Activated CD4-positive, alpha-beta T cell treated with anti-CD3 and anti-CD28 coated beads for 36 hours (primary cell): ENCODE data around the gene NID1. TPM values are rescaled to one million over a fixed set of nuclear protein-coding genes. Genes with fewer than 3 reads are reported as not detected.
"Not testable (repeated sequence)": the region's sequence is repeated elsewhere in the genome, so short reads cannot be mapped to it uniquely, and the experiment has no call there.

Source experiments
- ATAC-seq: fragments of 200-7000 bp; cut with Tn5 transposase; one replicate; pipeline ENCODE4 v1.10.0; 2021; ENCODE audit warnings: mild to moderate bottlenecking, moderate library complexity
- CTCF ChIA-PET: fragments of 350-600 bp; sonication (Branson Sonifier 250); formaldehyde crosslinking; loops from one replicate; lab custom pipeline; 2021; ENCODE audit warnings: antibody characterized with exemption; lab: Charles Lee
- POLR2A ChIA-PET: fragments of 350-600 bp; sonication (Branson Sonifier 250); formaldehyde crosslinking; loops from one replicate; lab custom pipeline; 2021; ENCODE audit warnings: antibody characterized with exemption, inconsistent platforms; lab: Charles Lee
- DNase-seq: peaks from one replicate; pipeline ENCODE4 v3.0.0-alpha.2; 2020
- H3K27ac Mint-ChIP-seq: one replicate; pipeline ENCODE4 v1.8.0; 2021; ENCODE audit warnings: mixed read lengths
- H3K27me3 Mint-ChIP-seq: one replicate; pipeline ENCODE4 v1.8.0; 2021; ENCODE audit warnings: mixed read lengths
- H3K36me3 Mint-ChIP-seq: one replicate; pipeline ENCODE4 v1.8.0; 2021; ENCODE audit warnings: low read depth, mixed read lengths
- H3K4me1 Mint-ChIP-seq: one replicate; pipeline ENCODE4 v1.8.0; 2021; ENCODE audit warnings: mixed read lengths
- H3K4me3 Mint-ChIP-seq: one replicate; pipeline ENCODE4 v1.8.0; 2021; ENCODE audit warnings: mild to moderate bottlenecking, moderate library complexity, mixed read lengths
- H3K9me3 Mint-ChIP-seq: one replicate; pipeline ENCODE4 v1.8.0; 2021; ENCODE audit warnings: low read depth, mixed read lengths
- intact Hi-C, 2 experiments: fragments of 100-400 bp; cut with DNase I in 1 of 2; cut with micrococcal nuclease in 1 of 2; formaldehyde crosslinking; loops; one replicate each; pipeline versions ENCODE4 v1.14.2 to v1.15.1; 2022 to 2024; cut with DNase I, micrococcal nuclease
- total RNA-seq, 2 experiments: library from RNA; stranded (reverse); gene quantifications; one replicate each; pipeline ENCODE4 v1.2.3, GENCODE V29; 2021

NID1 gene
- total RNA-seq, 2 experiments from 2014 or later = 0.07 to 0.14 TPM

GRCh38 chr1:235990330-235990795 lies 74.5 kb downstream of the NID1 start:
- ATAC-seq (no peak), DNase-seq (no peak)
- Mint-ChIP-seq H3K4me1 (no peaks in the 10 kb centered on the region), H3K4me3 (no peak overlapping the region), H3K27ac (no peak overlapping the region), H3K9me3 (peaks cover 11% of the 10 kb centered on the region), H3K27me3 (no peaks in the 10 kb centered on the region), H3K36me3 (no peaks in the 10 kb centered on the region)
- intact Hi-C loops = no loop called here
- POLR2A ChIA-PET = no interaction called here
- CTCF ChIA-PET = interaction anchor here (0.8 kb wide), 1 partner anchor 19 kb away, joined by 4 read pairs; no protein-coding TSS in a partner anchor

DNA sequence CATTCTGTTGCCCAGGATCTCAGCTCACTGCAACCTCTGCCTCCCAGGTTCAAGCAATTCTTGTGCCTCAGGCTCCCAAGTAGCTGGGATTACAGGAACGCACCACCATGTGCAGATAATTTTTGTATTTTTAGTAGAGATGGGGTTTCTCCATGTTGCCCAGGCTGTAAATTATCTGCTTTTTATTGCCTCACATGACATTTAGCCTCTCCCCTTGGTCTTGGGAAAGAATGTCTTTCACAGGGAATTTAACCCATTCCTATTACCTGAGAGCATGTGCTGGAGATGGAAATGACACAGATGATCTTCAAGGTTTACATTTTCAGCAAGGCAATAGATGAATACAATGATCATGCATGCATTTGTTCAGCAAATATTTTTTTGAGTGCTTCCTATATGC lies 75.8 kb downstream of the NID1 start:
- ChIA-PET POLR2A (no interaction called here), CTCF (no interaction called here)
- Mint-ChIP-seq H3K27ac (no peak overlapping the region), H3K36me3 (no peaks in the 10 kb centered on the region), H3K4me1 (no peaks in the 10 kb centered on the region), H3K4me3 (no peak overlapping the region), H3K27me3 (peaks cover 2% of the 10 kb centered on the region), H3K9me3 (peaks cover 11% of the 10 kb centered on the region)
- ATAC-seq (no peak), DNase-seq (no peak)
- intact Hi-C loops = no loop called here

GRCh38 chr1:235986869-235987268 lies 78.0 kb downstream of the NID1 start:
- H3K27ac Mint-ChIP-seq = no peak overlapping the region
- H3K36me3 Mint-ChIP-seq = no peaks in the 10 kb centered on the region
- no peaks in the 10 kb centered on the region for H3K4me1 Mint-ChIP-seq
- H3K9me3 Mint-ChIP-seq = peaks cover 11% of the 10 kb centered on the region
- no peak for ATAC-seq
- H3K27me3 Mint-ChIP-seq = peaks cover 2% of the 10 kb centered on the region
- H3K4me3 Mint-ChIP-seq = no peak overlapping the region
- POLR2A ChIA-PET = no interaction called here
- intact Hi-C loops = no loop called here
- DNase-seq = no peak
- CTCF ChIA-PET = interaction anchor here (0.7 kb wide), 1 partner anchor 15 kb away, joined by 3 read pairs; no protein-coding TSS in a partner anchor

GRCh38 chr1:235984041-235984825 lies 80.7 kb downstream of the NID1 start:
- H3K4me3 Mint-ChIP-seq = no peak overlapping the region
- ATAC-seq (no peak), DNase-seq (no peak)
- H3K27me3 Mint-ChIP-seq = peaks cover 3% of the 10 kb centered on the region
- H3K4me1 Mint-ChIP-seq = no peaks in the 10 kb centered on the region
- H3K36me3 Mint-ChIP-seq = no peaks in the 10 kb centered on the region
- intact Hi-C loops = no loop called here
- no peak overlapping the region for H3K27ac Mint-ChIP-seq
- CTCF ChIA-PET = interaction anchor here (3.2 kb wide), 1 partner anchor 12 kb away, joined by 15 read pairs; no protein-coding TSS in a partner anchor
- POLR2A ChIA-PET = no interaction called here
- H3K9me3 Mint-ChIP-seq = no peaks in the 10 kb centered on the region

DNA sequence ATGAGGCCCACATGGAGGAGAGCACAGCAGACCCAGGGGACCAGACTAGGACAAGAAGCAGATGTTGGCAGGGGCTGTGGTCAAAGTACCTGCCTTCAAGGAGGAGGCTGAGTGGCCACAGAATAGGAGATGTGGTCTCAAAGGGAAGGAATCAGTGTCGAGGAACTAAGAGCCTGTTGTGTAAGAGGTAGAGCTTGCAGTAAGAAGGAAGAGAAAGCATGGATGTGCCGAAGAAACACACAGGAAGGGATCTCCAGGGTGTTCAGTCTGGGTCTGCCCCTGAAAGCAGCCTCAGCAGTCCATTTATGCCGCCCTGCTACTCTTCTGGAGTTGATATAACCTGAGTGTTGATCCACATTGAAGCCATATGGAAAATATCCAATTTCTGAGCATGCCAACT lies 83.9 kb downstream of the NID1 start:
- no peak for DNase-seq
- H3K9me3 Mint-ChIP-seq = no peaks in the 10 kb centered on the region
- ChIA-PET POLR2A (no interaction called here), CTCF (interaction anchor here (0.9 to 3.2 kb wide), 2 partner anchors 9 kb away, joined by 4 to 15 read pairs; no protein-coding TSS in a partner anchor)
- intact Hi-C loops = no loop called here
- H3K27ac Mint-ChIP-seq = no peak overlapping the region
- no peak for ATAC-seq
- H3K36me3 Mint-ChIP-seq = no peaks in the 10 kb centered on the region
- no peaks in the 10 kb centered on the region for H3K4me1 Mint-ChIP-seq
- no peak overlapping the region for H3K4me3 Mint-ChIP-seq
- H3K27me3 Mint-ChIP-seq = peaks cover 3% of the 10 kb centered on the region

DNA sequence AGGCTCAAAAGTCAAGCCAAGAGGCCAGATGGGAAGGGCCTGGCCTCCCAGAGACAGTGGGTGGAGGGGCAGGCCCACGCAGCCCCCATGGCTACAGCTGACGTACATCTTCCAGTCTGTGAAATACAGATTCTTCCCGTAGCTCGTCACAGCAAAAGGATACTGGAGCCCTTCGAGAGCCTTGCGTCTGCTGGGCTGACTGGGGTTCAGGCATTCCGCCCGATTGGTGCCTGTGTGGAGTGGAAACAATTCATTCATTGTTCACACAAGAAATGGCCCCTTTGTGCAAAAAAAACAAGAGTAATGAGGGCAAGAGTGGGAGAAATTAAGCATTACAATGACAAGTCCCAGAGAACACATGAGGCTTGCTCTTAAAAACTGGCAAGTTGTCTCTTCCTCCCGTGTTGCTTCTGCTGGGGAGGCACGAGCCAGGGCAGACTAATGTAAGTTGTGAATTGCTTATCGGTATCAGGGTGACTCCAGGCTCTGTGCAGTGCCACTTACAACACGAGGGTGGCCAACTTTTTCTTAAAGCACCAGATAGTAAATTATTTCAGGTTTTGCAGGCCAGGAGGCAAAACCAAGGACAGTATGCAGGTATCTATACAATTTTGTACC lies 85.1 kb downstream of the NID1 start:
- DNase-seq = no peak
- Mint-ChIP-seq H3K4me3 (no peak overlapping the region), H3K27ac (no peak overlapping the region), H3K36me3 (no peaks in the 10 kb centered on the region), H3K27me3 (peaks cover 2% of the 10 kb centered on the region), H3K4me1 (no peaks in the 10 kb centered on the region), H3K9me3 (no peaks in the 10 kb centered on the region)
- ChIA-PET POLR2A (no interaction called here), CTCF (interaction anchor here (0.5 kb wide), 1 partner anchor 28 kb away, joined by 3 read pairs; no protein-coding TSS in a partner anchor)
- ATAC-seq = no peak
- intact Hi-C loops = loop anchor here in 1 of 2 experiments (10.0 kb wide), 1 partner anchor 185 kb away; no protein-coding TSS in a partner anchor

DNA sequence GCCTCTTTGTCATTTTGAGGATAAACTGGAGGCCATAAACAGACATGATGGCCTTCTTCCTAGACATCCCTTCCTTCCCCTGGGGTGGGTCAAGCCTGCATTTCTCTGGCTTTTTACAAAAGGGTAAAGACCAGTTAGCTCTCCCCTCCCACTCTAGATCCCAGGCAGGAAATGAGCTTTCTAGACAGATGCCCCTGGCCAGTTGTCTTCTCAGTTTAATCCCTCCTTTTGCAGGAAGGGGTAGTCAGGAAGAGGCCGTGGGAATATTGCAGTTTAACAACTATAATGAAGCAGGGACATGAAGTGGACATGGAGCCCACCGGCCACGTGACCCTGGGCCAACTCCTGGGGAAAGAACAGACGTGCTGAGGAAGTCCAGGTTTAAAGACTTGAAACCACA lies 85.7 kb downstream of the NID1 start:
- ChIA-PET POLR2A (no interaction called here), CTCF (interaction anchor here (1.2 kb wide), 1 partner anchor 19 kb away, joined by 4 read pairs; no protein-coding TSS in a partner anchor)
- ATAC-seq (no peak), DNase-seq (no peak)
- intact Hi-C loops = loop anchor here in 1 of 2 experiments (10.0 kb wide), 1 partner anchor 184 kb away; no protein-coding TSS in a partner anchor
- no peaks in the 10 kb centered on the region for H3K4me1 Mint-ChIP-seq
- H3K27ac Mint-ChIP-seq = no peak overlapping the region
- H3K27me3 Mint-ChIP-seq = peaks cover 2% of the 10 kb centered on the region
- H3K4me3 Mint-ChIP-seq = no peak overlapping the region
- H3K36me3 Mint-ChIP-seq = no peaks in the 10 kb centered on the region
- no peaks in the 10 kb centered on the region for H3K9me3 Mint-ChIP-seq

DNA sequence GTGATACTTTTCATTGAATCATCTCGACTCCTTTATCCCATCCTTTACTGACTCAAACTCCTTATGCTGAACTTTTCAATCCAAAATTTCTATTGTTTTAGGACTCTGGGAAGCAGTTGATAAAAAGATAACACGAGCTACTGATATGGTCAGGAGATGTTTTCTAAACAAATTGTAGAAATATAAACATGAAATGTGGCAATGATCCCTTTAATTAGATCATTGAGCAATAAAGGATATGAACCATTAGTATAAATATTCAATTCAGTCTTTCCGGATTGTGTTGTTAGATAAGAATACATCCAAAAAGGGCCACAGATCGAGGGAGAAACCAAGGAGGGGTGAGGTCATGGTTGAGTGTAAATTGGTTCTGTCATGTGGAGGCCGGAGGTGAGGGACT lies 88.4 kb downstream of the NID1 start:
- no peaks in the 10 kb centered on the region for H3K36me3 Mint-ChIP-seq
- no peak overlapping the region for H3K27ac Mint-ChIP-seq
- intact Hi-C loops = loop anchor here in 1 of 2 experiments (10.0 kb wide), 1 partner anchor 182 kb away; no protein-coding TSS in a partner anchor
- DNase-seq = no peak
- H3K27me3 Mint-ChIP-seq = peaks cover 4% of the 10 kb centered on the region
- CTCF ChIA-PET = no interaction called here
- ATAC-seq = no peak
- H3K9me3 Mint-ChIP-seq = no peaks in the 10 kb centered on the region
- no peak overlapping the region for H3K4me3 Mint-ChIP-seq
- POLR2A ChIA-PET = no interaction called here
- peaks cover 10% of the 10 kb centered on the region for H3K4me1 Mint-ChIP-seq

- Mint-ChIP-seq H3K36me3 (no peaks in the 10 kb centered on the region), H3K4me1 (peaks cover 15% of the 10 kb centered on the region), H3K27me3 (peaks cover 2% of the 10 kb centered on the region), H3K9me3 (no peaks in the 10 kb centered on the region), H3K4me3 (no peak overlapping the region), H3K27ac (no peak overlapping the region)
- DNase-seq (no peak), ATAC-seq (no peak)
- POLR2A ChIA-PET = interaction anchor here (0.6 kb wide), 1 partner anchor 31 kb away, joined by 3 read pairs; no protein-coding TSS in a partner anchor
- CTCF ChIA-PET = interaction anchor here (0.6 to 1.3 kb wide), 11 partner anchors 18 to 192 kb away, joined by 3 to 5 read pairs (median 3); no protein-coding TSS in a partner anchor
- intact Hi-C loops = loop anchor here (5.0 to 10.0 kb wide), 5 partner anchors 87 to 332 kb away; no protein-coding TSS in a partner anchor
Measured at GRCh38 chr1:235974616-235975015, 90.3 kb downstream of the NID1 start.

DNA sequence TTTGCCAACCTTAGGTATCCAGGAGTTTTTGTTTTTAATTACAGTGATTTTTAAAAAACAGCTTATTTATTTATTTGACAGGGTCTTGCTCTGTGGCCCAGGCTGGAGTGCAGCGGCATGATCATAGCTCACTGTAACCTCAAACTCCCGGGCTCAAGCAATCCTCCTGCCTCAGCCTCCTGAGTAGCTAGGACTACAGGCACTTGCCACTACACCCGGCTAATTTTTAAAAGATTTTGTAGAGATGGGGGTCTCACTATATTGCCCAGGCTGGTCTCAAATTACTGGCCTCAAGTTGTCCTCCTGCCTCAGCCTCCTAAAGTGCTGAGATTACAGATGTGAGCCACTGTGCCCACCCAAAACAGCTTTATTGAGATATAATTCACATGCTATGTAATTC lies 92.2 kb downstream of the NID1 start:
- H3K36me3 Mint-ChIP-seq, H3K27me3 Mint-ChIP-seq, DNase-seq, H3K9me3 Mint-ChIP-seq, ATAC-seq: not testable (repeated sequence)
- ChIA-PET POLR2A (interaction anchor here (0.9 to 1.6 kb wide), 2 partner anchors 27 to 115 kb away, joined by 3 to 7 read pairs; no protein-coding TSS in a partner anchor), CTCF (interaction anchor here (0.7 to 2.6 kb wide), 44 partner anchors 8 to 456 kb away, joined by 3 to 27 read pairs (median 5); partner anchors contain the start of gene LYST)
- Mint-ChIP-seq H3K4me1 (peaks cover 15% of the 10 kb centered on the region), H3K4me3 (peak overlapping the region; percentile 60), H3K27ac (peak overlapping the region; percentile 82)
- intact Hi-C loops = loop anchor here (5.0 to 10.0 kb wide), 5 partner anchors 85 to 330 kb away; no protein-coding TSS in a partner anchor

DNA sequence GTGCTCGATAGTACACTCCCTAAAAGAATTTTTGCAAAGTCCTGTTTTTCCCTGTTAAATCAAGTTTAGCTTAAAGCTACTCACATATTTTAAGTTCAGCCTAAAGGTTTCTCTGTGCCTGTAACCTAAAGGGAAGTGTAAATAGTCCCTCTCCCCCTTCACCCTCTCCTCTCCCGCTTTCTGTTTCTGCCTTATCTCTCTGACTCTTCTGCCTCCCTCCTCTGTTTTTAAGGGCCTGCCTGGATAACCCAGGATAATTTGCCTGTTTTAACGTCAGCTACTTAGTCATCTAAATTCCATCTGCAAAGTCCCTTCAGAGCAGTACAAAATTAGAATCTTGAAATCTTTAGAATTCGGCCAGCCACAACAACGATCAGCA lies 92.6 kb downstream of the NID1 start:
- intact Hi-C loops = loop anchor here (5.0 to 10.0 kb wide), 5 partner anchors 85 to 330 kb away; no protein-coding TSS in a partner anchor

More for the DNA sequence above, 92.6 kb downstream of the NID1 start:
- Mint-ChIP-seq H3K4me3 (peak overlapping the region; percentile 60), H3K9me3 (no peaks in the 10 kb centered on the region), H3K27ac (peak overlapping the region; percentile 82), H3K27me3 (peaks cover 2% of the 10 kb centered on the region), H3K4me1 (peaks cover 15% of the 10 kb centered on the region), H3K36me3 (no peaks in the 10 kb centered on the region)
- DNase-seq (no peak), ATAC-seq (peak; percentile 10)
- POLR2A ChIA-PET = interaction anchor here (0.6 to 1.6 kb wide), 4 partner anchors 27 to 468 kb away, joined by 3 to 7 read pairs (median 3); no protein-coding TSS in a partner anchor
- CTCF ChIA-PET = interaction anchor here (0.6 to 2.6 kb wide), 71 partner anchors 8 to 890 kb away, joined by 3 to 27 read pairs (median 5); partner anchors contain the start of gene LYST
